HEK293 (cell line): Measurements from ENCODE around the gene SLCO4A1.

Source experiments
- CTCF ChIA-PET: fragments of 350-600 bp; formaldehyde crosslinking; extraction: SDS; loops from one replicate; lab custom pipeline; 2021; ENCODE audit warnings: antibody characterized with exemption; lab: Yijun Ruan, JAX
- POLR2A ChIA-PET: fragments of 300-600 bp; formaldehyde crosslinking; extraction: SDS; loops from one replicate; lab custom pipeline; 2020; ENCODE audit warnings: antibody characterized with exemption, inconsistent platforms; lab: Yijun Ruan, JAX
- H3K27ac ChIP-seq: fragments of 200-500 bp; sonication (Bioruptor generic); 2 replicates; pipeline ENCODE4 v1.5.1; 2014; ENCODE audit warnings: low read depth, low read length, control low read depth, inconsistent platforms; ENCODE audit errors: extremely low read depth
- H3K36me3 ChIP-seq, 2 experiments: fragments of 200-500 bp in 1 of 2; sonication (Bioruptor generic) in 1 of 2; 1 replicate in 1 of 2; 2 replicates in 1 of 2; pipeline ENCODE4 v1.5.1; 2014 to 2017; ENCODE audit warnings: inconsistent platforms in 2 of 2, low read length in 2 of 2; ENCODE audit not compliant: control insufficient read depth in 2 of 2, insufficient read depth in 1 of 2
- H3K4me1 ChIP-seq: fragments of 200-500 bp; sonication (Bioruptor generic); 2 replicates; pipeline ENCODE4 v1.5.1; 2014; ENCODE audit warnings: mild to moderate bottlenecking, low read length, inconsistent platforms; ENCODE audit not compliant: control insufficient read depth, insufficient read depth
- H3K4me3 ChIP-seq: 2 replicates; pipeline ENCODE4 v1.5.1; 2011; ENCODE audit warnings: low read depth, mild to moderate bottlenecking, control low read depth, low read length, moderate library complexity
- H3K9me3 ChIP-seq: fragments of 200-500 bp; sonication (Bioruptor generic); 2 replicates; pipeline ENCODE4 v1.5.1; 2014; ENCODE audit warnings: low read depth, low read length, inconsistent platforms; ENCODE audit not compliant: control insufficient read depth, insufficient read depth
- EGR2 ChIP-seq: fragments of 450-650 bp; formaldehyde crosslinking; IDR thresholded peaks from 2 replicates; pipeline ENCODE4 v1.5.1; 2016; ENCODE audit warnings: low read depth, missing biosample characterization, missing genetic modification characterization
- GLIS1 ChIP-seq: fragments of 450-650 bp; formaldehyde crosslinking; IDR thresholded peaks from 2 replicates; pipeline ENCODE4 v1.5.1; 2016; ENCODE audit warnings: missing biosample characterization, missing genetic modification characterization
- GLIS2 ChIP-seq: fragments of 450-650 bp; formaldehyde crosslinking; IDR thresholded peaks from 2 replicates; pipeline ENCODE4 v1.5.1; 2016; ENCODE audit warnings: missing biosample characterization, missing genetic modification characterization
- KLF9 ChIP-seq: fragments of 450-650 bp; formaldehyde crosslinking; IDR thresholded peaks from 2 replicates; pipeline ENCODE4 v1.5.1; 2016; ENCODE audit warnings: missing biosample characterization, missing genetic modification characterization, low read depth
- PATZ1 ChIP-seq: fragments of 450-650 bp; formaldehyde crosslinking; IDR thresholded peaks from 2 replicates; pipeline ENCODE4 v1.5.1; 2016; ENCODE audit warnings: missing biosample characterization, missing genetic modification characterization
- SCRT2 ChIP-seq: fragments of 450-650 bp; formaldehyde crosslinking; IDR thresholded peaks from 2 replicates; pipeline ENCODE4 v1.5.1; 2016; ENCODE audit warnings: missing biosample characterization, missing genetic modification characterization
- SP2 ChIP-seq: fragments of 450-650 bp; formaldehyde crosslinking; IDR thresholded peaks from 2 replicates; pipeline ENCODE4 v1.5.1; 2016; ENCODE audit warnings: missing biosample characterization, missing genetic modification characterization
- SP3 ChIP-seq: fragments of 450-650 bp; formaldehyde crosslinking; IDR thresholded peaks from 2 replicates; pipeline ENCODE4 v1.5.1; 2016; ENCODE audit warnings: missing biosample characterization, missing genetic modification characterization
- TRIM28 ChIP-seq: IDR thresholded peaks from 2 replicates; pipeline ENCODE4 v1.6.1; 2011; ENCODE audit warnings: low read length, control low read depth, borderline replicate concordance
- ZBTB10 ChIP-seq: fragments of 450-650 bp; formaldehyde crosslinking; IDR thresholded peaks from 2 replicates; pipeline ENCODE4 v1.5.1; 2016; ENCODE audit warnings: missing biosample characterization, missing genetic modification characterization
- ZBTB17 ChIP-seq: fragments of 450-650 bp; formaldehyde crosslinking; IDR thresholded peaks from 2 replicates; pipeline ENCODE4 v1.5.1; 2016; ENCODE audit warnings: missing biosample characterization, missing genetic modification characterization
- ZBTB44 ChIP-seq: fragments of 450-650 bp; IDR thresholded peaks from 2 replicates; pipeline ENCODE4 v1.5.1; 2018; ENCODE audit warnings: missing biosample characterization, mild to moderate bottlenecking, missing genetic modification characterization
- ZBTB48 ChIP-seq: fragments of 450-650 bp; formaldehyde crosslinking; IDR thresholded peaks from 2 replicates; pipeline ENCODE4 v1.5.1; 2016; ENCODE audit warnings: missing biosample characterization, missing genetic modification characterization
- ZFHX2 ChIP-seq: fragments of 450-650 bp; formaldehyde crosslinking; conservative IDR thresholded peaks from 2 replicates; pipeline ENCODE4 v1.5.1; 2016; ENCODE audit warnings: missing biosample characterization, missing genetic modification characterization
- ZFP69B ChIP-seq: fragments of 450-650 bp; formaldehyde crosslinking; IDR thresholded peaks from 2 replicates; pipeline ENCODE4 v1.5.1; 2016; ENCODE audit warnings: missing biosample characterization, missing genetic modification characterization
- ZNF138 ChIP-seq: fragments of 450-650 bp; formaldehyde crosslinking; IDR thresholded peaks from 2 replicates; pipeline ENCODE4 v1.5.1; 2016; ENCODE audit warnings: missing biosample characterization, missing genetic modification characterization, borderline replicate concordance
- ZNF324 ChIP-seq: fragments of 450-650 bp; formaldehyde crosslinking; IDR thresholded peaks from 2 replicates; pipeline ENCODE4 v1.5.1; 2016; ENCODE audit warnings: missing biosample characterization, missing genetic modification characterization
- ZNF366 ChIP-seq: fragments of 450-650 bp; formaldehyde crosslinking; conservative IDR thresholded peaks from 2 replicates; pipeline ENCODE4 v1.5.1; 2016; ENCODE audit warnings: missing biosample characterization, missing genetic modification characterization
- ZNF514 ChIP-seq: fragments of 450-650 bp; formaldehyde crosslinking; IDR thresholded peaks from 2 replicates; pipeline ENCODE4 v1.5.1; 2016; ENCODE audit warnings: missing biosample characterization, missing genetic modification characterization
- ZNF561 ChIP-seq: fragments of 450-650 bp; IDR thresholded peaks from 2 replicates; pipeline ENCODE4 v1.5.1; 2018; ENCODE audit warnings: missing biosample characterization, missing genetic modification characterization, borderline replicate concordance
- ZNF747 ChIP-seq: fragments of 450-650 bp; formaldehyde crosslinking; IDR thresholded peaks from 2 replicates; pipeline ENCODE4 v1.5.1; 2016; ENCODE audit warnings: missing biosample characterization, missing genetic modification characterization
- ZNF843 ChIP-seq: fragments of 450-650 bp; formaldehyde crosslinking; IDR thresholded peaks from 2 replicates; pipeline ENCODE4 v1.5.1; 2016; ENCODE audit warnings: missing biosample characterization, missing genetic modification characterization
- ZSCAN16 ChIP-seq: fragments of 450-650 bp; formaldehyde crosslinking; IDR thresholded peaks from 2 replicates; pipeline ENCODE4 v1.5.1; 2016; ENCODE audit warnings: missing biosample characterization, missing genetic modification characterization
- ZSCAN18 ChIP-seq: fragments of 450-650 bp; formaldehyde crosslinking; IDR thresholded peaks from 2 replicates; pipeline ENCODE4 v1.5.1; 2016; ENCODE audit warnings: missing biosample characterization, missing genetic modification characterization
- TF ChIP-seq, protein P1 (sequence below): fragments of 450-650 bp; formaldehyde crosslinking; IDR thresholded peaks from 2 replicates; pipeline ENCODE4 v1.5.1; 2017; ENCODE audit warnings: missing biosample characterization, mild to moderate bottlenecking, missing genetic modification characterization, moderate library complexity
- TF ChIP-seq, protein P2 (sequence below): fragments of 450-650 bp; formaldehyde crosslinking; IDR thresholded peaks from 2 replicates; pipeline ENCODE4 v1.5.1; 2016; ENCODE audit warnings: missing biosample characterization, missing genetic modification characterization

Gene SLCO4A1

GRCh38 chr20:62652041-62652893 is 10.0 kb downstream of the SLCO4A1 start:
- H3K4me3 ChIP-seq = no peak overlapping the region
- H3K27ac ChIP-seq = no peak overlapping the region
- ChIA-PET CTCF (interaction anchor here (0.9 to 2.0 kb wide), 3 partner anchors 139 to 243 kb away, joined by 3 to 4 read pairs (median 3); no protein-coding TSS in a partner anchor), POLR2A (interaction anchor here (0.5 to 2.1 kb wide), 2 partner anchors 10 to 284 kb away, joined by 3 to 10 read pairs; partner anchors contain the start of gene SLCO4A1)
- peaks cover 9% of the 10 kb centered on the region for H3K4me1 ChIP-seq
- no peaks in the 10 kb centered on the region for H3K9me3 ChIP-seq
- H3K36me3 ChIP-seq = peaks cover 0 to 12% of the 10 kb centered on the region in 2 experiments; a peak in 1 of 3 replicates
- TF ChIP-seq, protein P1, sequence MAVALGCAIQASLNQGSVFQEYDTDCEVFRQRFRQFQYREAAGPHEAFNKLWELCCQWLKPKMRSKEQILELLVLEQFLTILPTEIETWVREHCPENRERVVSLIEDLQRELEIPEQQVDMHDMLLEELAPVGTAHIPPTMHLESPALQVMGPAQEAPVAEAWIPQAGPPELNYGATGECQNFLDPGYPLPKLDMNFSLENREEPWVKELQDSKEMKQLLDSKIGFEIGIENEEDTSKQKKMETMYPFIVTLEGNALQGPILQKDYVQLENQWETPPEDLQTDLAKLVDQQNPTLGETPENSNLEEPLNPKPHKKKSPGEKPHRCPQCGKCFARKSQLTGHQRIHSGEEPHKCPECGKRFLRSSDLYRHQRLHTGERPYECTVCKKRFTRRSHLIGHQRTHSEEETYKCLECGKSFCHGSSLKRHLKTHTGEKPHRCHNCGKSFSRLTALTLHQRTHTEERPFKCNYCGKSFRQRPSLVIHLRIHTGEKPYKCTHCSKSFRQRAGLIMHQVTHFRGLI (tag by site-specific recombination) = no peak
- TF ChIP-seq KLF9 (tag by site-specific recombination) = 0 out of 2 replicates have a peak, but pooled peaks have one; percentile 22
- no peak for TF ChIP-seq ZSCAN16
- TF ChIP-seq ZBTB44 (tag by site-specific recombination) = no peak
- TF ChIP-seq EGR2 (tag by site-specific recombination) = peak; percentile 98
- no peak for TF ChIP-seq ZSCAN18 (tag by site-specific recombination)
- peak; percentile 99 for TF ChIP-seq ZFHX2
- TF ChIP-seq ZNF514 (tag by site-specific recombination) = no peak
- TF ChIP-seq ZNF324 (tag by site-specific recombination) = no peak
- TF ChIP-seq ZNF843 (tag by site-specific recombination) = peak; percentile 81
- peak; percentile 48 for TF ChIP-seq SCRT2 (tag by site-specific recombination)
- no peak for TF ChIP-seq ZNF138 (tag by site-specific recombination)
- peak; percentile 71 for TF ChIP-seq SP2
- peak; percentile 68 for TF ChIP-seq GLIS1 (tag by site-specific recombination)
- TF ChIP-seq PATZ1 (tag by site-specific recombination) = peak; percentile 73
- 0 out of 2 replicates have a peak, but pooled peaks have one; percentile 30 for TF ChIP-seq ZBTB48
- 0 out of 2 replicates have a peak, but pooled peaks have one; percentile 53 for TF ChIP-seq ZBTB10
- TF ChIP-seq ZNF561 (tag by site-specific recombination) = no peak
- TF ChIP-seq ZNF747 (tag by site-specific recombination) = no peak
- peak; percentile 82 for TF ChIP-seq ZBTB17
- TF ChIP-seq, protein P2, sequence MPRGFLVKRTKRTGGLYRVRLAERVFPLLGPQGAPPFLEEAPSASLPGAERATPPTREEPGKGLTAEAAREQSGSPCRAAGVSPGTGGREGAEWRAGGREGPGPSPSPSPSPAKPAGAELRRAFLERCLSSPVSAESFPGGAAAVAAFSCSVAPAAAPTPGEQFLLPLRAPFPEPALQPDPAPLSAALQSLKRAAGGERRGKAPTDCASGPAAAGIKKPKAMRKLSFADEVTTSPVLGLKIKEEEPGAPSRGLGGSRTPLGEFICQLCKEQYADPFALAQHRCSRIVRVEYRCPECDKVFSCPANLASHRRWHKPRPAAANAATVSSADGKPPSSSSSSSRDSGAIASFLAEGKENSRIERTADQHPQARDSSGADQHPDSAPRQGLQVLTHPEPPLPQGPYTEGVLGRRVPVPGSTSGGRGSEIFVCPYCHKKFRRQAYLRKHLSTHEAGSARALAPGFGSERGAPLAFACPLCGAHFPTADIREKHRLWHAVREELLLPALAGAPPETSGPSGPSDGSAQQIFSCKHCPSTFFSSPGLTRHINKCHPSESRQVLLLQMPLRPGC = peak; percentile 44; the same call in 1 of the 2 replicates
- TF ChIP-seq ZNF366 = peak; percentile 67
- no peak for TF ChIP-seq SP3 (tag by site-specific recombination)
- peak; percentile 66 for TF ChIP-seq GLIS2 (tag by site-specific recombination)
- TF ChIP-seq TRIM28 = 0 out of 2 replicates have a peak, but pooled peaks have one; percentile 52
- TF ChIP-seq ZFP69B (tag by site-specific recombination) = peak; percentile 87
